Neural cell (in vitro differentiated cells): ENCODE data around the gene PABPN1L. TPM values are rescaled to one million over a fixed set of nuclear protein-coding genes. Genes with fewer than 3 reads are reported as not detected.
"Not testable (repeated sequence)": the region's sequence is repeated elsewhere in the genome, so short reads cannot be mapped to it uniquely, and the experiment has no call there.

Experiments used
- H2AFZ ChIP-seq: fragments of 200-600, 300-800 bp; sonication (generic), shearing (Covaris generic); 2 replicates; pipeline ENCODE4 v1.6.0; 2014; ENCODE audit warnings: low read depth, mild to moderate bottlenecking, antibody characterized with exemption, low read length, moderate library complexity
- H3F3A ChIP-seq: fragments of 200-600 bp; shearing (Covaris generic); 2 replicates; pipeline ENCODE4 v1.6.1; 2016; ENCODE audit warnings: mild to moderate bottlenecking, moderate library complexity, mixed read lengths, antibody characterized with exemption, low read length; ENCODE audit not compliant: insufficient read depth, poor library complexity, severe bottlenecking
- H3K27ac ChIP-seq: fragments of 200-600, 300-800 bp; sonication (generic), shearing (Covaris generic); 2 replicates; pipeline ENCODE4 v1.5.1; 2014; ENCODE audit warnings: mild to moderate bottlenecking, low read length, moderate library complexity
- H3K27me3 ChIP-seq: fragments of 300-800, 200-600 bp; sonication (generic), shearing (Covaris generic); 2 replicates; pipeline ENCODE4 v1.6.0; 2014; ENCODE audit warnings: mild to moderate bottlenecking, low read depth, low read length, moderate library complexity; ENCODE audit not compliant: insufficient read depth
- H3K36me3 ChIP-seq: fragments of 300-800, 200-600 bp; sonication (generic), shearing (Covaris generic); 2 replicates; pipeline ENCODE4 v1.5.1; 2014; ENCODE audit warnings: mild to moderate bottlenecking, antibody characterized with exemption, low read length, moderate library complexity; ENCODE audit not compliant: insufficient read depth
- H3K4me2 ChIP-seq: fragments of 300-800, 200-600 bp; sonication (generic), shearing (Covaris generic); 2 replicates; pipeline ENCODE4 v1.6.0; 2014; ENCODE audit warnings: mild to moderate bottlenecking, low read length
- H3K4me3 ChIP-seq: fragments of 300-800, 200-600 bp; sonication (generic), shearing (Covaris generic); 2 replicates; pipeline ENCODE4 v1.5.1; 2014; ENCODE audit warnings: mild to moderate bottlenecking, low read length, moderate library complexity
- H3K79me2 ChIP-seq: fragments of 200-600 bp; shearing (Covaris generic); replicated peaks from 2 replicates; pipeline ENCODE4 v1.6.0; 2014; ENCODE audit warnings: mild to moderate bottlenecking, low read length, moderate library complexity; ENCODE audit not compliant: insufficient read depth
- H3K9ac ChIP-seq: fragments of 300-800, 200-600 bp; sonication (generic), shearing (Covaris generic); 2 replicates; pipeline ENCODE4 v1.6.1; 2016; ENCODE audit warnings: mild to moderate bottlenecking, low read length, mixed read lengths
- H3K9me2 ChIP-seq: fragments of 200-600 bp; shearing (Covaris generic); 2 replicates; pipeline ENCODE4 v1.6.1; 2016; ENCODE audit warnings: mild to moderate bottlenecking, low read length, mixed read lengths; ENCODE audit not compliant: insufficient read depth
- H3K9me3 ChIP-seq: fragments of 200-600, 300-800 bp; sonication (generic), shearing (Covaris generic); 2 replicates; pipeline ENCODE4 v1.6.1; 2016; ENCODE audit warnings: mild to moderate bottlenecking, mixed run types, low read length, moderate library complexity, mixed read lengths
- H4K20me1 ChIP-seq: fragments of 200-600 bp; shearing (Covaris generic); 2 replicates; pipeline ENCODE4 v1.6.1; 2016; ENCODE audit warnings: mild to moderate bottlenecking, mixed run types; ENCODE audit not compliant: insufficient read depth
- CTCF ChIP-seq: fragments of 450-650 bp; IDR thresholded peaks from 2 replicates; pipeline ENCODE4 v1.5.1; 2014; ENCODE audit warnings: antibody characterized with exemption, mild to moderate bottlenecking, moderate library complexity; ENCODE audit not compliant: poor library complexity, severe bottlenecking
- EP300 ChIP-seq: fragments of 450-650 bp; conservative IDR thresholded peaks from 2 replicates; pipeline ENCODE4 v1.6.1; 2014; ENCODE audit warnings: antibody characterized with exemption, mild to moderate bottlenecking, moderate library complexity; ENCODE audit not compliant: poor library complexity, severe bottlenecking
- EZH2 ChIP-seq: fragments of 200-600, 300-800 bp; shearing (Covaris generic), sonication (generic); IDR thresholded peaks from 2 replicates; pipeline ENCODE4 v1.6.1; 2014; ENCODE audit warnings: antibody characterized with exemption, low read length, borderline replicate concordance, mild to moderate bottlenecking; ENCODE audit not compliant: insufficient read depth, poor library complexity, severe bottlenecking
- MXI1 ChIP-seq: fragments of 450-650 bp; conservative IDR thresholded peaks from 2 replicates; pipeline ENCODE4 v1.6.1; 2014; ENCODE audit warnings: antibody characterized with exemption, mild to moderate bottlenecking; ENCODE audit not compliant: poor library complexity, severe bottlenecking
- POLR2AphosphoS5 ChIP-seq: IDR thresholded peaks from 2 replicates; pipeline ENCODE4 v1.6.1; 2012
- RAD21 ChIP-seq: fragments of 450-650 bp; conservative IDR thresholded peaks from 2 replicates; pipeline ENCODE4 v1.6.1; 2014; ENCODE audit warnings: antibody characterized with exemption, mild to moderate bottlenecking, moderate library complexity
- SMC3 ChIP-seq: fragments of 450-650 bp; conservative IDR thresholded peaks from 2 replicates; pipeline ENCODE4 v1.6.1; 2014; ENCODE audit warnings: antibody characterized with exemption, mild to moderate bottlenecking, moderate library complexity; ENCODE audit not compliant: poor library complexity
- TAF1 ChIP-seq: IDR thresholded peaks from 2 replicates; pipeline ENCODE4 v1.6.1; 2012; ENCODE audit warnings: low read depth
- polyA plus RNA-seq: library from polyadenylated mRNA; depleted of rRNA; stranded (reverse); fragments of >200 nt; gene quantifications from 2 replicates; pipeline ENCODE4 v1.2.3, GENCODE V29; 2014
- TF ChIP-seq, protein P1 (sequence below): IDR thresholded peaks from 2 replicates; pipeline ENCODE4 v1.6.1; 2012; ENCODE audit warnings: borderline replicate concordance

The PABPN1L gene
- polyA plus RNA-seq, 1 donor from 2014 or later, result 0.20 TPM

- Histone ChIP-seq H3K4me2 (no peak overlapping the region), H3K27ac (no peak overlapping the region), H3K36me3 (no peaks in the 10 kb centered on the region), H3K79me2 (no peaks in the 10 kb centered on the region), H2AFZ (no peak overlapping the region), H3K27me3 (no peaks in the 10 kb centered on the region), H3K9ac (no peak overlapping the region), H3K9me2 (no peaks in the 10 kb centered on the region), H3K4me3 (no peak overlapping the region), H4K20me1 (no peaks in the 10 kb centered on the region), H3F3A (no peaks in the 10 kb centered on the region), H3K9me3 (no peaks in the 10 kb centered on the region)
- TF ChIP-seq TAF1, result no peak
- no peak for TF ChIP-seq SMC3
- no peak for TF ChIP-seq EP300
- no peak for TF ChIP-seq MXI1
- TF ChIP-seq POLR2AphosphoS5, result no peak
- TF ChIP-seq EZH2, result no peak
- TF ChIP-seq, protein P1, sequence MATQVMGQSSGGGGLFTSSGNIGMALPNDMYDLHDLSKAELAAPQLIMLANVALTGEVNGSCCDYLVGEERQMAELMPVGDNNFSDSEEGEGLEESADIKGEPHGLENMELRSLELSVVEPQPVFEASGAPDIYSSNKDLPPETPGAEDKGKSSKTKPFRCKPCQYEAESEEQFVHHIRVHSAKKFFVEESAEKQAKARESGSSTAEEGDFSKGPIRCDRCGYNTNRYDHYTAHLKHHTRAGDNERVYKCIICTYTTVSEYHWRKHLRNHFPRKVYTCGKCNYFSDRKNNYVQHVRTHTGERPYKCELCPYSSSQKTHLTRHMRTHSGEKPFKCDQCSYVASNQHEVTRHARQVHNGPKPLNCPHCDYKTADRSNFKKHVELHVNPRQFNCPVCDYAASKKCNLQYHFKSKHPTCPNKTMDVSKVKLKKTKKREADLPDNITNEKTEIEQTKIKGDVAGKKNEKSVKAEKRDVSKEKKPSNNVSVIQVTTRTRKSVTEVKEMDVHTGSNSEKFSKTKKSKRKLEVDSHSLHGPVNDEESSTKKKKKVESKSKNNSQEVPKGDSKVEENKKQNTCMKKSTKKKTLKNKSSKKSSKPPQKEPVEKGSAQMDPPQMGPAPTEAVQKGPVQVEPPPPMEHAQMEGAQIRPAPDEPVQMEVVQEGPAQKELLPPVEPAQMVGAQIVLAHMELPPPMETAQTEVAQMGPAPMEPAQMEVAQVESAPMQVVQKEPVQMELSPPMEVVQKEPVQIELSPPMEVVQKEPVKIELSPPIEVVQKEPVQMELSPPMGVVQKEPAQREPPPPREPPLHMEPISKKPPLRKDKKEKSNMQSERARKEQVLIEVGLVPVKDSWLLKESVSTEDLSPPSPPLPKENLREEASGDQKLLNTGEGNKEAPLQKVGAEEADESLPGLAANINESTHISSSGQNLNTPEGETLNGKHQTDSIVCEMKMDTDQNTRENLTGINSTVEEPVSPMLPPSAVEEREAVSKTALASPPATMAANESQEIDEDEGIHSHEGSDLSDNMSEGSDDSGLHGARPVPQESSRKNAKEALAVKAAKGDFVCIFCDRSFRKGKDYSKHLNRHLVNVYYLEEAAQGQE, result no peak
- no peak for TF ChIP-seq CTCF
- TF ChIP-seq RAD21, result no peak
Measured at GRCh38 chr16:88824256-88825077, 42.0 kb downstream of the PABPN1L start.

DNA sequence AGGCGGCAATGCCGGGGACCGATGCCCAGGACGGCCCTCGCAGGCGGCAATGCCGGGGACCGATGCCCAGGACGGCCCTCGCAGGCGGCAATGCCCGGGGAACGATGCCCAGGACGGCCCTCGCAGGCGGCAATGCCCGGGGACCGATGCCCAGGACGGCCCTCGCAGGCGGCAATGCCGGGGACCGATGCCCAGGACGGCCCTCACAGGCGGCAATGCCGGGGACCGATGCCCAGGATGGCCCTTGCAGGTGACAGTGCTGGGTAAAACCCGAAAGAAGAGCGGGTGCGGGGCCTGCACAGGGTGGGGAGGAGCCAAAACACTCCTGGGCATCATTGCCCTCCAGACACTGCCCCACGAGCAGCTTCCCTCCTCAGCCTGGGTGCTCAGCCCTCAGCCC is 42.8 kb downstream of the PABPN1L start:
- H3K9me2 ChIP-seq, H2AFZ ChIP-seq: not testable (repeated sequence)

More for the DNA sequence above, 42.8 kb downstream of the PABPN1L start:
- H3K9ac ChIP-seq, H3K9me3 ChIP-seq, H4K20me1 ChIP-seq, H3K4me3 ChIP-seq, H3K27me3 ChIP-seq, H3K36me3 ChIP-seq, H3K79me2 ChIP-seq, H3K4me2 ChIP-seq, H3F3A ChIP-seq, H3K27ac ChIP-seq: not testable (repeated sequence)
